GM19238 (cell line): ENCODE data around the gene DIAPH1.

Experiments
- DNase-seq: peaks from one replicate; pipeline ENCODE4 v3.0.0; 2011; ENCODE audit warnings: low spot score; ENCODE audit not compliant: insufficient read length

The DIAPH1 gene

DNA sequence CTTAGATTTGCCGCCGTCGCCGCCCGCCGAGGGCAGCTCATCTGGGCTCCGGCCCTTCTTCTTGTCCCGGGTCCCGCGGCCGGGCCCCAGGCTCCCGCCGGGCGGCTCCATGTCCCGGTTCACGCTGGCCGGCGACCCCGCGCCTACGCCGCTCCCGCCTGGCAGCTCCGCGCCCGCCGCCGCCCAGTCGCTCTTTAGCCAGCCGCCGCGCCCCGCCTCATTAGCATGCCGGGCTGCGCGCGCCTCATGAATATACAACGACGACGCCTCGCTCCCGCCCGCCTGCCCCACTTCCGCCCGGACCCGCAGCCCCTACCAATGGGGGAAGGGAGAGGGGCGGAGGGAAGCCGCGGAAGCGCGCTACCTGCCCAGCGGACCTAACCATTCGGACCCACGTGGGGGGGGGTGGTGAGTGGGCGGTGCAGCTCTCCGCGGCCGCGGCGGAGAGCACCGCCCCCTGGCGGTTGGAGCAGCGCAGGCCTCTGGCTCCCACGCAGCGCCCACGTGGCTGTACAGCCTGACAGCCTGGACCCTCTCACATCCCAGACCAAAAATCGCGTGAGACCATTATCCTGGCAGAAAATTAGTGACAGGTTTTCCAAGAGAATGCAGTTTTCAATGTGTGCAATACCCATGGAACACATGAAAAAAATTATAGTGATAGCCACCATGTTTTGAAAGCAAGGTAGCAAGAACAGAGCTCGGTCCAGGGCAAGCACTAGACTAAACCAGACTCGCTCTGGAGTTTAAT lies at the start of gene DIAPH1:
Gene DIAPH1, minus strand, starts transcription at position 197 of the 751 bp plus-strand sequence. Its CDS starts 86 bp downstream, at position 111.
- DNase-seq = peak; percentile 90

GRCh38 chr5:141665995-141666940 lies 47.5 kb upstream of the DIAPH1 start:
- DNase-seq = no peak

DNA sequence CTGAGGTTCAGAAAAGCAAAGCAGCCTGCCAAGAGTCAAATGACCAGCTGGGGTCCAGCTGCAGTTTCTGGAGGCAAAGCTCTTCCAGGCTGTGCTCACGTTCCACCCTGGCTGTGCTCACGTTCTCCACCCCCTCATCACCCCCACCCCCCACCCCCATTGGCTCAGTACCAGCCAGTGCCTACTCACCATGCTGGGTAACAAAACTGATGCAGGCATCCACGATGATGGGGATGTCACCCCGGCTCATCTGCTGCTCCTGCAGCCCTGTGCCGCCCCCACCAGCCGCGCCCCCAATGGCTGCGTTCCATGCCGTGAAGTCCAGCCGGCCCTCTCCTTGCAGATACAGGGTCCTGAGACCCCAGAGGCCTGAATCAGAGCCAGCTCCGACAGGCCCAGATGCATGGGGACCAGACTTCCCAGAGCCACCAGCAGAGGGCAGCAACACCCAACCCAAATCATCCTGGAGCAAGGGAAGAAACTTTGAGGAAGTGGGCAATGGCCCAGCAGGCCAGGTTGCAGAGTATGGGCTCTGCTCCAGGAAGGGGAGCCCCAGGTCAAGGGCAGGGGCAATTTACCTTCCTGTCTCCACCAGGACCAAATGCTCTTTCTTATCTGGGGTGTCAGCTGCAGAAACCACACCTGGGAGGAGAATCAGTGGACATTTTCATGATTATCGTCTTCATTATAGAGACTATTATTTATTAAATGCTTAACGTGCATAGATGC lies 46.1 kb upstream of the DIAPH1 start:
- peak; percentile 83 for DNase-seq

DNA sequence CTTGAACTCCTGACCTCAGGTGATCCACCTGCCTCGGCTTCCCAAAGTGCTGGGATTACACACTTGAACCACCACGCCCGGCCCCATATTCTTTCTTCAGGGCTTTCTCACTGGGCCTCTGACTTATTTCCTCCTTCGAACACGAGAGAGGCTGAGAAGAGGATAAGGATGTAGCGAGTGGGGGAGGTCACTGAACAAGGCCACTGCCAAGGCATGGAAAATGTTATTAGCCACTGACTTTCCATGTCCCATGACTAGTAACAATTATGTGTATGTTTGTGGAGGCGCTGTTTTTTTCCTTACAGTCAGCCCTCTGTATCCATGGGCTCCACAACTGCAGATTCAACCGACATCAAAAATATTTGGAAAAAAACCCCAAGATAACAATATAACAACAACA lies 44.7 kb upstream of the DIAPH1 start:
- no peak for DNase-seq

DNA sequence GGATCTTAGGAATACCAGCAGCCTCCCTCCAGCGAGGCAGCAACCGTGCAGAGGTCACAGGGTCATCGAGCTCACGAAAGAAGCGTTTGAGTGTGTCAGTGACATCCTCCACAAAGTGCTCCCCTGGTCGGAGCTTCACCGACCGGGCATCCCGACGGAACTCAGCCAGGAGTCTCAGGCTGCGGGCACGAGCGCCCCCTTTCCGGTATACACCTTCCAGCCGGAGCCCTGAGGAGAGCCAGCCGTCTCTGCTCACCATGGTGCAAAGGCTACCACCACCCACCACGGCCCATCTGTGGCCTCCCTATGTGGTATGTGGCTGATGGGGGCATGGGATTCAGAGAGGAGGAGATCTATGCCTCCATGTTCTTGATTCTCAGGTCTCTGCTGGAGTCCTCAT lies 43.2 kb upstream of the DIAPH1 start:
- no peak for DNase-seq

GRCh38 chr5:141657937-141658545 lies 39.2 kb upstream of the DIAPH1 start:
- no peak for DNase-seq

DNA sequence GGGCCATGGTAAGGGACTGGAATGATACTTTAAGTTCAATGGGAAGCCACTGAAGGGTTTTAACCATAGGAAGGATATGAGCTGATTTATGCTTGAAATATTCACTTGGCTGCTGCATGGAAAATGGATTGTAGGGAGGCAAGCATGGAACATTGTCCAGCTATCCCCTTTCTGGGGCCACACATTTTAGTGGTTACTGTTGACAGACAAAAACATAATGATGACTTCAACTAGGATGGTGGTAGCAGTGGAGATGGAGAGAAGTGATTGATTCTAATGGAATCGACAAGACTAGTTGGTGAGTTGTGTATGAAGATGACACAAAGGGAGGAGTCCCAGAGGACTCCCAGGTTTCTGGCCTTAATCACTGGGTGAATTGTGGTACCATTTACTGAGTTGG lies 38.6 kb upstream of the DIAPH1 start:
- DNase-seq = no peak

DNA sequence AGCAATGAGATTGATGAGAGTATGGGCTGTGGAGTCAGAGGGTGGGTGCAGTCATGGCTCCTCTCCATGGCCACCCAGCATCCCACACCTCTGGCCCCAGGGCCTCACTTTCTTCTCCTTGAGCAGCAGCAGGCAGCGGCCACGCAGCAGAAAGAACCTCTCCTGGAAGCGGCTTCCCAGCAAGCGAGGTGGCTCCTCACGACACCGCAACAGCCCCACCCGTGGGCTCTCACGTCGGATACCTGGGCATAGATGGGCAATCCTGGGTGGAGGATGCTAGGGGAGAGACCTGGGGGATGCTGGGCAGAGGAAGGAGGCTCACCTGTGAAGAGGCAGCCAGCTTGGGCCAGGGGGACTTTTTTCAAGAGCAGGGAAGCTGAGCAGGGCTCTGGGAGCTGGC lies 37.6 kb upstream of the DIAPH1 start:
- no peak for DNase-seq

DNA sequence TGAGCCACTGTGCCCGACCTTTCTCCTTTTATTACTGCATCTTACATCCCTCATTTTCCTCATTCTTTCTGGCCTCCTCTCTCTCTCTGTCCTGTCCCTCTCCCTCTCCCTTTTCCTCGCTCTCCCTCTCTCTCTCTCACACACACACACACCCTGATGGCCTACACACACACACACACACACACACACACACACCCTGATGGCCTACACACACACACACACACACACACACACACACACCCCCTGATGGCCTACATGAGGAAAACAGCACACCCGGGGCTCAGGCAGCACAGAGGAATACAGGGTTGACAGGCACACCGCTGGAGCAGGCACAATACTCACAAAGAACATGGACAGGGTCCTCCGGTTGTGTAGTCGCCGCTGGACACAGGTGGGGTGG lies 36.2 kb upstream of the DIAPH1 start:
- no peak for DNase-seq

DNA sequence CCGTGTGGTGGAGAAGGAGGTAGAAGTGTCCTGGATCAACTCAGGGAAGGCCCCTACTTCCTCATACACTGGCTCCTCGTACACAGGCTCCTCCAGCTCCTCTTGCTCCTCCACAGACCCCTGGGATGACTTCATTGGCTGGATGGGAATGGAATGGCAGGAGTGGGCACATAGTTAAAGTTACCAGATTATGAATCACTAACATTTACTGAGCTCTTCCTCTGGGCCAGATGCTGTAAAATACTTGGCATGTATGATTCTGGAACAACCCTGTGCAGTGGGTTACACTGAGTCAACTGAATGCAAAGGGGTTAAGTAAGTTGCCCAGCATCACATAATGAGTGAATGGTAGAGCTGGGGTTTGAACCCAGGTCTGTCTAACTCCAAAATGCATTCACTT lies 35.5 kb upstream of the DIAPH1 start:
- no peak for DNase-seq

- DNase-seq = no peak
Measured at GRCh38 chr5:141651728-141652105, 32.9 kb upstream of the DIAPH1 start.

GRCh38 chr5:141650851-141651727 lies 32.3 kb upstream of the DIAPH1 start, which contains the start of gene FCHSD1:
Gene FCHSD1, minus strand, starts transcription at chr5:141651418. Its CDS starts 50 bp downstream, at chr5:141651368.
- DNase-seq = peak; percentile 99

GRCh38 chr5:141649972-141650371 lies 31.2 kb upstream of the DIAPH1 start:
- no peak for DNase-seq

DNA sequence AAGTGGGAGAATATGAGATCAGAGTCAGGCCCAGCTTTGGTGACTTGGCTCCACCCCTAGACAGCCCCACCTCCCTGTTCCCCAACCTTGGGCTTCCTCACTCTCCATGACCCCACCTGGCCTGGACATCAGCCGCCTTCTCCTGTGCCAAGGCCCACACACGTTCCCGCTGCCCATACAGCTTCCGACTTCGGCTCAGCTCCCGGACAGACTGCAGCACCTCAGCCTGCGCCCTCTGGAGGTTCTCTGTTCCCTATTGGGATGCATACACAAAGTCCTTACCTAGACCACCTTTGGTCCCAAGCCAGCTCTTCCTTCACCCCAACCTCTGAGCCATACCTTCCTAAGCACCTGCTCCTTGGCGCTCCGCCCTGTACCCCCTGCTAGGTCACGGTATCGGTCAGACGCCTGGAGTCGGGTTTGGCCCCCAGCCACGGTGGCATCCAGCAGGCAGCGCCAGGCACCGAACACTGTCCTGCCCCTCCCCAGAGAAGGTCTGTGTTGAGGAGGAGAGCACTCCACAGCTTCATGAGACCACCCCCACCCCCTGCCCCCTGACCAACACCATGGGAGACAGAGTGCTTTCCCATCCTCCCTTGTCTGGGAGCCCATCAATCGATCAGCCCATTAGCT lies 30.4 kb upstream of the DIAPH1 start:
- DNase-seq = no peak

GRCh38 chr5:141647851-141648250 lies 29.1 kb upstream of the DIAPH1 start:
- no peak for DNase-seq

- DNase-seq = no peak
Measured at GRCh38 chr5:141647242-141647641, 28.4 kb upstream of the DIAPH1 start.

DNA sequence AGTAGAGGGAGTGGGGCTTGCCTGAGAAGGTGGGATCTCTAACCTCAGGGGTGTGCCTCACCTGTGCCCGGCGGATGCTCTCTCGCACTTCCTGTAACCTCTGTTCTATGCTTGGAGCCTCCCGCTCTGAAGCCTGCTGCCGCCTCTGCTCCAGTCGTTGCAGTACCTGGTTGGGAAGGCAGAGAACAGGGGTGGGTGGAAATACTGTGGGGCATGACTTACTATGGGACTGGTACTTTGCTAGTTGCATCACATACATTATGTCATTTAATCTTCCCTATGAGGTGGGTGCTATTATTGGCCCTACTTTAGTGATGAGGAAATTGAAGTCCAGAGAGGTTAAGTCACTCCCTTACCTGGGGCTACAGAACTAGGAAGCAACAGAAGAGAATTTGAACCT lies 27.2 kb upstream of the DIAPH1 start:
- DNase-seq = no peak

- DNase-seq = peak; percentile 31
Measured at GRCh38 chr5:141641634-141642267, 23.0 kb upstream of the DIAPH1 start.

DNA sequence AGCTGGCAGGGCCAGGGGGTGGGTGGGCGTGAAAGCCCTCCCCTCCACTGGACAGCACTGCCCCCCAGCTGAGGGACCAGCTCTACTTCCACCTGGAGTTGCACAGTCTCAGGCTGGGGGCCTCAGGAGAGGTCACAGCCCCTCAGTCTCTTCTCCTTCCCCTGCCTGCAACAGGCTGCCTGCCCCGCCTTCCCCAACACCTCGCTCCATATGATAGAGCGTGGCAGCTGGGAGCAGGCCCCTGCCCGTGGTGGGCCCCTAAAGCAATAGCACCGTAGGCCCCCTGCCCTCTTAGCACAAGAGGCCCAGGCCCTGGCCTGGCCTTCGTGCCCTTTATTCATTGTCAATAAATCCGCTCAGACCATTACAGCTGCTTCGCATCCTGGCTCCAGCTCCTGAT lies 21.9 kb upstream of the DIAPH1 start:
- no peak for DNase-seq
